ENCODE data around the gene FIP1L1.

The FIP1L1 gene

GRCh38 chr4:53487766-53488165, 110.3 kb downstream of the FIP1L1 start:
- no peak overlapping the region for H3K4me3 ChIP-seq (ENCODE audit: extremely low read depth, insufficient read depth, low read length, poor library complexity, severe bottlenecking)
- H3K27ac ChIP-seq (ENCODE audit: low read depth, low read length, severe bottlenecking): no peak overlapping the region
- H3K9me3 ChIP-seq (ENCODE audit: control insufficient read depth, low read length): no peaks in the 10 kb centered on the region
- peaks cover 4% of the 10 kb centered on the region for H3K4me1 ChIP-seq (ENCODE audit: control insufficient read depth, insufficient read depth, low read length, poor library complexity, severe bottlenecking)
- H3K36me3 ChIP-seq (ENCODE audit: control insufficient read depth, insufficient read depth, low read length): no peaks in the 10 kb centered on the region

- Histone ChIP-seq H3K4me3 (ENCODE audit: extremely low read depth, insufficient read depth, low read length, poor library complexity, severe bottlenecking) (no peak overlapping the region), H3K4me1 (ENCODE audit: control insufficient read depth, insufficient read depth, low read length, poor library complexity, severe bottlenecking) (peaks cover 4% of the 10 kb centered on the region), H3K9me3 (ENCODE audit: control insufficient read depth, low read length) (no peaks in the 10 kb centered on the region), H3K27ac (ENCODE audit: low read depth, low read length, severe bottlenecking) (no peak overlapping the region), H3K36me3 (ENCODE audit: control insufficient read depth, insufficient read depth, low read length) (no peaks in the 10 kb centered on the region)
These were observed 111.9 kb downstream of the FIP1L1 start for GRCh38 chr4:53489279-53489889.

- H3K27ac ChIP-seq (ENCODE audit: low read depth, low read length, severe bottlenecking): no peak overlapping the region
- peaks cover 4% of the 10 kb centered on the region for H3K4me1 ChIP-seq (ENCODE audit: control insufficient read depth, insufficient read depth, low read length, poor library complexity, severe bottlenecking)
- H3K36me3 ChIP-seq (ENCODE audit: control insufficient read depth, insufficient read depth, low read length): no peaks in the 10 kb centered on the region
- no peaks in the 10 kb centered on the region for H3K9me3 ChIP-seq (ENCODE audit: control insufficient read depth, low read length)
- H3K4me3 ChIP-seq (ENCODE audit: extremely low read depth, insufficient read depth, low read length, poor library complexity, severe bottlenecking): no peak overlapping the region
- 67 to 86% methylated on average over 1 to 2 of the region's 6 CpGs for WGBS, 2 experiments (ENCODE audit: insufficient coverage in 2 of 2)
These were observed 112.9 kb downstream of the FIP1L1 start for GRCh38 chr4:53490161-53490956.

- WGBS, 2 experiments (ENCODE audit: insufficient coverage in 2 of 2): 20 to 40% methylated on average over 1 to 2 of the region's 3 CpGs
- Histone ChIP-seq H3K4me1 (ENCODE audit: control insufficient read depth, insufficient read depth, low read length, poor library complexity, severe bottlenecking) (peaks cover 4% of the 10 kb centered on the region), H3K27ac (ENCODE audit: low read depth, low read length, severe bottlenecking) (no peak overlapping the region), H3K9me3 (ENCODE audit: control insufficient read depth, low read length) (no peaks in the 10 kb centered on the region), H3K36me3 (ENCODE audit: control insufficient read depth, insufficient read depth, low read length) (no peaks in the 10 kb centered on the region), H3K4me3 (ENCODE audit: extremely low read depth, insufficient read depth, low read length, poor library complexity, severe bottlenecking) (no peak overlapping the region)
These were observed 113.7 kb downstream of the FIP1L1 start for GRCh38 chr4:53490965-53491622.

- Histone ChIP-seq H3K4me1 (ENCODE audit: control insufficient read depth, insufficient read depth, low read length, poor library complexity, severe bottlenecking) (no peaks in the 10 kb centered on the region), H3K4me3 (ENCODE audit: extremely low read depth, insufficient read depth, low read length, poor library complexity, severe bottlenecking) (no peak overlapping the region), H3K36me3 (ENCODE audit: control insufficient read depth, insufficient read depth, low read length) (no peaks in the 10 kb centered on the region), H3K27ac (ENCODE audit: low read depth, low read length, severe bottlenecking) (no peak overlapping the region), H3K9me3 (ENCODE audit: control insufficient read depth, low read length) (no peaks in the 10 kb centered on the region)
- 90 to 100% methylated on average over 2 of the region's 6 CpGs for WGBS, 2 experiments (ENCODE audit: insufficient coverage in 2 of 2)
These were observed 117.4 kb downstream of the FIP1L1 start for GRCh38 chr4:53494851-53495250.

GRCh38 chr4:53497487-53498244, 120.2 kb downstream of the FIP1L1 start:
- 81 to 87% methylated on average over 4 of the region's 7 CpGs for WGBS, 2 experiments (ENCODE audit: insufficient coverage in 2 of 2)
- Histone ChIP-seq H3K4me1 (ENCODE audit: control insufficient read depth, insufficient read depth, low read length, poor library complexity, severe bottlenecking) (no peaks in the 10 kb centered on the region), H3K27ac (ENCODE audit: low read depth, low read length, severe bottlenecking) (no peak overlapping the region), H3K9me3 (ENCODE audit: control insufficient read depth, low read length) (no peaks in the 10 kb centered on the region), H3K36me3 (ENCODE audit: control insufficient read depth, insufficient read depth, low read length) (no peaks in the 10 kb centered on the region), H3K4me3 (ENCODE audit: extremely low read depth, insufficient read depth, low read length, poor library complexity, severe bottlenecking) (no peak overlapping the region)

GRCh38 chr4:53498706-53499105, 121.3 kb downstream of the FIP1L1 start:
- no peak overlapping the region for H3K27ac ChIP-seq (ENCODE audit: low read depth, low read length, severe bottlenecking)
- 80% methylated on average over 1 of the region's 2 CpGs; no CpG with 5 or more reads in 1 of the 2 experiments for WGBS, 2 experiments (ENCODE audit: insufficient coverage in 2 of 2)
- H3K9me3 ChIP-seq (ENCODE audit: control insufficient read depth, low read length): no peaks in the 10 kb centered on the region
- H3K4me3 ChIP-seq (ENCODE audit: extremely low read depth, insufficient read depth, low read length, poor library complexity, severe bottlenecking): no peak overlapping the region
- no peaks in the 10 kb centered on the region for H3K4me1 ChIP-seq (ENCODE audit: control insufficient read depth, insufficient read depth, low read length, poor library complexity, severe bottlenecking)
- H3K36me3 ChIP-seq (ENCODE audit: control insufficient read depth, insufficient read depth, low read length): no peaks in the 10 kb centered on the region

GRCh38 chr4:53499791-53500190, 122.3 kb downstream of the FIP1L1 start:
- no peaks in the 10 kb centered on the region for H3K36me3 ChIP-seq (ENCODE audit: control insufficient read depth, insufficient read depth, low read length)
- H3K4me3 ChIP-seq (ENCODE audit: extremely low read depth, insufficient read depth, low read length, poor library complexity, severe bottlenecking): no peak overlapping the region
- H3K27ac ChIP-seq (ENCODE audit: low read depth, low read length, severe bottlenecking): no peak overlapping the region
- no peaks in the 10 kb centered on the region for H3K4me1 ChIP-seq (ENCODE audit: control insufficient read depth, insufficient read depth, low read length, poor library complexity, severe bottlenecking)
- H3K9me3 ChIP-seq (ENCODE audit: control insufficient read depth, low read length): no peaks in the 10 kb centered on the region
- 88 to 100% methylated on average over 1 of the region's 1 CpG for WGBS, 2 experiments (ENCODE audit: insufficient coverage in 2 of 2)

GRCh38 chr4:53500546-53500945, 123.1 kb downstream of the FIP1L1 start:
- no peaks in the 10 kb centered on the region for H3K9me3 ChIP-seq (ENCODE audit: control insufficient read depth, low read length)
- WGBS, 2 experiments (ENCODE audit: insufficient coverage in 2 of 2): 93 to 100% methylated on average over 1 of the region's 2 CpGs
- no peak overlapping the region for H3K4me3 ChIP-seq (ENCODE audit: extremely low read depth, insufficient read depth, low read length, poor library complexity, severe bottlenecking)
- no peak overlapping the region for H3K27ac ChIP-seq (ENCODE audit: low read depth, low read length, severe bottlenecking)
- H3K4me1 ChIP-seq (ENCODE audit: control insufficient read depth, insufficient read depth, low read length, poor library complexity, severe bottlenecking): no peaks in the 10 kb centered on the region
- no peaks in the 10 kb centered on the region for H3K36me3 ChIP-seq (ENCODE audit: control insufficient read depth, insufficient read depth, low read length)

- Histone ChIP-seq H3K4me3 (ENCODE audit: extremely low read depth, insufficient read depth, low read length, poor library complexity, severe bottlenecking) (no peak overlapping the region), H3K36me3 (ENCODE audit: control insufficient read depth, insufficient read depth, low read length) (no peaks in the 10 kb centered on the region), H3K9me3 (ENCODE audit: control insufficient read depth, low read length) (no peaks in the 10 kb centered on the region), H3K4me1 (ENCODE audit: control insufficient read depth, insufficient read depth, low read length, poor library complexity, severe bottlenecking) (no peaks in the 10 kb centered on the region), H3K27ac (ENCODE audit: low read depth, low read length, severe bottlenecking) (no peak overlapping the region)
- 100% methylated on average over 2 to 3 of the region's 4 CpGs for WGBS, 2 experiments (ENCODE audit: insufficient coverage in 2 of 2)
These were observed 124.1 kb downstream of the FIP1L1 start for GRCh38 chr4:53501561-53501960.
